ENCODE results near the gene HYOU1. TPM values are rescaled to one million over a fixed set of nuclear protein-coding genes. Genes with fewer than 3 reads are reported as not detected.

The HYOU1 gene
- total and polyA plus RNA-seq, 2 donors (not counting 1 experiment from before 2014, with no cell fraction given), result 73.7 to 85.6 TPM

- Histone ChIP-seq H3K9me3 (ENCODE audit: control insufficient read depth, insufficient read depth, low read depth, low read length) (no peaks in the 10 kb centered on the region), H3K9ac (ENCODE audit: insufficient read depth, low read length) (no peak overlapping the region), H3K27me3 (ENCODE audit: control insufficient read depth, insufficient read depth, low read length) (no peaks in the 10 kb centered on the region), H3K27ac (ENCODE audit: insufficient read depth, low read length) (no peak overlapping the region), H2AFZ (ENCODE audit: low read length) (no peak overlapping the region), H3K4me2 (ENCODE audit: extremely low read depth, insufficient read depth, low read length) (no peak overlapping the region), H3K4me3 (replicated peaks in 1 of 4; ENCODE audit: control extremely low read depth in 1 of 4, insufficient read depth in 1 of 4, low read depth in 3 of 4, low read length in 4 of 4) (no peak overlapping the region), H3K79me2 (ENCODE audit: control insufficient read depth, insufficient read depth, low read length) (peaks cover 19% of the 10 kb centered on the region), H3K4me1 (ENCODE audit: control insufficient read depth, extremely low read depth, insufficient read depth, low read length) (no peaks in the 10 kb centered on the region), H4K20me1 (ENCODE audit: control insufficient read depth, extremely low read depth, insufficient read depth, low read length) (no peaks in the 10 kb centered on the region), H3K36me3 (ENCODE audit: control insufficient read depth, insufficient read depth, low read length) (peaks cover 44% of the 10 kb centered on the region)
- TF ChIP-seq CTCF (conservative IDR thresholded peaks at IDR 0.05 in 1 of 2, IDR thresholded peaks at IDR 0.05 in 1 of 2; ENCODE audit: low read depth in 1 of 2, low read length in 2 of 2) (no peak), EZH2 (IDR thresholded peaks at IDR 0.05; ENCODE audit: low read length, missing control alignments) (no peak)
- no peak for DNase-seq (ENCODE audit: low read depth in 2 of 2)
Measured at GRCh38 chr11:119051440-119052162, 5.4 kb downstream of the HYOU1 start.

- Histone ChIP-seq H3K4me3 (replicated peaks in 1 of 4; ENCODE audit: control extremely low read depth in 1 of 4, insufficient read depth in 1 of 4, low read depth in 3 of 4, low read length in 4 of 4) (no peak overlapping the region), H3K36me3 (ENCODE audit: control insufficient read depth, insufficient read depth, low read length) (peaks cover 39% of the 10 kb centered on the region), H2AFZ (ENCODE audit: low read length) (no peak overlapping the region), H4K20me1 (ENCODE audit: control insufficient read depth, extremely low read depth, insufficient read depth, low read length) (no peaks in the 10 kb centered on the region), H3K9ac (ENCODE audit: insufficient read depth, low read length) (no peak overlapping the region), H3K9me3 (ENCODE audit: control insufficient read depth, insufficient read depth, low read depth, low read length) (no peaks in the 10 kb centered on the region), H3K27ac (ENCODE audit: insufficient read depth, low read length) (no peak overlapping the region), H3K79me2 (ENCODE audit: control insufficient read depth, insufficient read depth, low read length) (no peaks in the 10 kb centered on the region), H3K4me1 (ENCODE audit: control insufficient read depth, extremely low read depth, insufficient read depth, low read length) (no peaks in the 10 kb centered on the region), H3K4me2 (ENCODE audit: extremely low read depth, insufficient read depth, low read length) (no peak overlapping the region), H3K27me3 (ENCODE audit: control insufficient read depth, insufficient read depth, low read length) (no peaks in the 10 kb centered on the region)
- DNase-seq (ENCODE audit: low read depth in 2 of 2), result no peak
- TF ChIP-seq CTCF (conservative IDR thresholded peaks at IDR 0.05 in 1 of 2, IDR thresholded peaks at IDR 0.05 in 1 of 2; ENCODE audit: low read depth in 1 of 2, low read length in 2 of 2) (no peak), EZH2 (IDR thresholded peaks at IDR 0.05; ENCODE audit: low read length, missing control alignments) (no peak)
Measured at GRCh38 chr11:119049081-119049480, 7.9 kb downstream of the HYOU1 start.

- TF ChIP-seq EZH2 (IDR thresholded peaks at IDR 0.05; ENCODE audit: low read length, missing control alignments) (no peak), CTCF (conservative IDR thresholded peaks at IDR 0.05 in 1 of 2, IDR thresholded peaks at IDR 0.05 in 1 of 2; ENCODE audit: low read depth in 1 of 2, low read length in 2 of 2) (no peak)
- no peak for DNase-seq (ENCODE audit: low read depth in 2 of 2)
- Histone ChIP-seq H2AFZ (ENCODE audit: low read length) (no peak overlapping the region), H3K27ac (ENCODE audit: insufficient read depth, low read length) (no peak overlapping the region), H3K4me1 (ENCODE audit: control insufficient read depth, extremely low read depth, insufficient read depth, low read length) (no peaks in the 10 kb centered on the region), H3K9me3 (ENCODE audit: control insufficient read depth, insufficient read depth, low read depth, low read length) (no peaks in the 10 kb centered on the region), H3K27me3 (ENCODE audit: control insufficient read depth, insufficient read depth, low read length) (no peaks in the 10 kb centered on the region), H4K20me1 (ENCODE audit: control insufficient read depth, extremely low read depth, insufficient read depth, low read length) (no peaks in the 10 kb centered on the region), H3K4me3 (replicated peaks in 1 of 4; ENCODE audit: control extremely low read depth in 1 of 4, insufficient read depth in 1 of 4, low read depth in 3 of 4, low read length in 4 of 4) (no peak overlapping the region), H3K9ac (ENCODE audit: insufficient read depth, low read length) (no peak overlapping the region), H3K4me2 (ENCODE audit: extremely low read depth, insufficient read depth, low read length) (no peak overlapping the region), H3K36me3 (ENCODE audit: control insufficient read depth, insufficient read depth, low read length) (peaks cover 37% of the 10 kb centered on the region), H3K79me2 (ENCODE audit: control insufficient read depth, insufficient read depth, low read length) (no peaks in the 10 kb centered on the region)
Measured at GRCh38 chr11:119048644-119049043, 8.4 kb downstream of the HYOU1 start.
